IMR-90 (cell line): ENCODE data around the gene PARK7.

Experiments
- BHLHE40 ChIP-seq: fragments of 150-350 bp; IDR thresholded peaks from 2 replicates; pipeline ENCODE4 v1.6.1; 2016; ENCODE audit warnings: mild to moderate bottlenecking, low read depth, low read length
- CEBPB ChIP-seq: IDR thresholded peaks from 2 replicates; pipeline ENCODE4 v1.6.1; 2012; ENCODE audit warnings: low read depth, low read length, improper control_type of control experiment
- CTCF ChIP-seq: conservative IDR thresholded peaks from 2 replicates; pipeline ENCODE4 v1.5.1; 2012; ENCODE audit warnings: mild to moderate bottlenecking, low read depth, low read length, improper control_type of control experiment
- ELK1 ChIP-seq: fragments of 150-350 bp; IDR thresholded peaks from 2 replicates; pipeline ENCODE4 v1.6.1; 2016; ENCODE audit warnings: low read depth, mild to moderate bottlenecking, low read length, moderate library complexity, borderline replicate concordance
- MAZ ChIP-seq: IDR thresholded peaks from 2 replicates; pipeline ENCODE4 v1.6.1; 2012; ENCODE audit warnings: low read depth, mild to moderate bottlenecking, low read length, improper control_type of control experiment, moderate library complexity, borderline replicate concordance
- MXI1 ChIP-seq: IDR thresholded peaks from 2 replicates; pipeline ENCODE4 v1.6.1; 2012; ENCODE audit warnings: low read depth, mild to moderate bottlenecking, low read length, moderate library complexity, borderline replicate concordance
- NFE2L2 ChIP-seq: fragments of 150-350 bp; IDR thresholded peaks from 2 replicates; pipeline ENCODE4 v1.6.1; 2016; ENCODE audit warnings: low read depth, mild to moderate bottlenecking, low read length
- POLR2A ChIP-seq: IDR thresholded peaks from 2 replicates; pipeline ENCODE4 v1.6.1; 2012; ENCODE audit warnings: mild to moderate bottlenecking, low read depth, low read length
- RCOR1 ChIP-seq: IDR thresholded peaks from 2 replicates; pipeline ENCODE4 v1.6.1; 2012; ENCODE audit warnings: mild to moderate bottlenecking, low read length, improper control_type of control experiment; ENCODE audit not compliant: insufficient replicate concordance
- RFX5 ChIP-seq: IDR thresholded peaks from 2 replicates; pipeline ENCODE4 v1.8.0; 2012; ENCODE audit warnings: low read depth, mild to moderate bottlenecking, low read length, moderate library complexity
- SMC3 ChIP-seq: fragments of 150-350 bp; IDR thresholded peaks from 2 replicates; pipeline ENCODE4 v1.6.1; 2016; ENCODE audit warnings: low read depth, mild to moderate bottlenecking, antibody characterized with exemption, low read length, moderate library complexity
- TF ChIP-seq, protein P1 (sequence below): fragments of 150-350 bp; IDR thresholded peaks from 2 replicates; pipeline ENCODE4 v1.6.1; 2017; ENCODE audit warnings: mild to moderate bottlenecking, antibody characterized with exemption, low read length, low read depth

- TF ChIP-seq NFE2L2 (no peak), BHLHE40 (no peak), POLR2A (no peak), CTCF (no peak), SMC3 (no peak), RCOR1 (no peak), MXI1 (no peak), CEBPB (no peak), RFX5 (no peak), ELK1 (no peak), MAZ (no peak)
- TF ChIP-seq, protein P1, sequence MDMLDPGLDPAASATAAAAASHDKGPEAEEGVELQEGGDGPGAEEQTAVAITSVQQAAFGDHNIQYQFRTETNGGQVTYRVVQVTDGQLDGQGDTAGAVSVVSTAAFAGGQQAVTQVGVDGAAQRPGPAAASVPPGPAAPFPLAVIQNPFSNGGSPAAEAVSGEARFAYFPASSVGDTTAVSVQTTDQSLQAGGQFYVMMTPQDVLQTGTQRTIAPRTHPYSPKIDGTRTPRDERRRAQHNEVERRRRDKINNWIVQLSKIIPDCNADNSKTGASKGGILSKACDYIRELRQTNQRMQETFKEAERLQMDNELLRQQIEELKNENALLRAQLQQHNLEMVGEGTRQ = no peak
These were observed 23.4 kb upstream of the PARK7 start for GRCh38 chr1:7938070-7938469.
